SK-N-SH (cell line): ENCODE measurements around the gene ZGRF1. TPM values are rescaled to one million over a fixed set of nuclear protein-coding genes. Genes with fewer than 3 reads are reported as not detected.

Experiments used
- CTCF ChIA-PET: fragments of 300-600, 350-600 bp; formaldehyde crosslinking; extraction: SDS; loops from one replicate; lab custom pipeline; 2021; lab: Yijun Ruan, JAX
- POLR2A ChIA-PET: fragments of 350-600 bp; sonication (Branson Sonifier 250); formaldehyde crosslinking; extraction: SDS; loops from one replicate; lab custom pipeline; 2020; ENCODE audit warnings: antibody characterized with exemption, inconsistent platforms; lab: Yijun Ruan, JAX
- DNase-seq: peaks from one replicate; pipeline ENCODE4 v3.0.0; 2012
- H2AFZ ChIP-seq: fragments of 200-600 bp; sonication (generic); 2 replicates; pipeline ENCODE4 v1.8.1; 2016; ENCODE audit warnings: antibody characterized with exemption, mild to moderate bottlenecking, low read depth
- H3F3A ChIP-seq: fragments of 200-600 bp; sonication (generic); replicated peaks from 2 replicates; pipeline ENCODE3; 2016; ENCODE audit warnings: antibody characterized with exemption, mild to moderate bottlenecking; ENCODE audit not compliant: insufficient read depth
- H3K27ac ChIP-seq, 2 experiments: fragments of 200-500 bp in 1 of 2; fragments of 200-600 bp in 1 of 2; sonication (Bioruptor generic) in 1 of 2; sonication (generic), shearing (Covaris generic) in 1 of 2; 2 replicates each; pipeline versions ENCODE4 v1.5.1 to v1.6.1; 2014 to 2016; ENCODE audit warnings: low read depth in 2 of 2, inconsistent platforms in 1 of 2, low read length in 1 of 2, mild to moderate bottlenecking in 1 of 2, mixed read lengths in 1 of 2
- H3K27me3 ChIP-seq: fragments of 200-600 bp; sonication (generic), shearing (Covaris generic); 2 replicates; pipeline ENCODE4 v1.6.1; 2016; ENCODE audit warnings: mixed run types; ENCODE audit not compliant: insufficient read depth
- H3K36me3 ChIP-seq, 2 experiments: fragments of 200-500 bp in 1 of 2; fragments of 200-600 bp in 1 of 2; sonication (Bioruptor generic) in 1 of 2; sonication (generic) in 1 of 2; replicated peaks in 1 of 2; 2 replicates each; pipeline versions ENCODE3 to v1.5.1; 2014 to 2016; ENCODE audit warnings: low read length in 1 of 2, mild to moderate bottlenecking in 1 of 2; ENCODE audit not compliant: insufficient read depth in 2 of 2, control insufficient read depth in 1 of 2
- H3K4me1 ChIP-seq, 2 experiments: fragments of 200-500 bp in 1 of 2; fragments of 200-600 bp in 1 of 2; sonication (Bioruptor generic) in 1 of 2; sonication (generic), shearing (Covaris generic) in 1 of 2; 2 replicates each; pipeline versions ENCODE4 v1.5.1 to v1.6.1; 2014 to 2016; ENCODE audit warnings: low read depth in 1 of 2, low read length in 1 of 2, mixed run types in 1 of 2; ENCODE audit not compliant: insufficient read depth in 2 of 2, control insufficient read depth in 1 of 2
- H3K4me2 ChIP-seq: fragments of 200-600 bp; sonication (generic), shearing (Covaris generic); 2 replicates; pipeline ENCODE4 v1.6.1; 2017; ENCODE audit warnings: mixed run types
- H3K4me3 ChIP-seq, 2 experiments: fragments of 200-500 bp in 1 of 2; fragments of 200-600 bp in 1 of 2; sonication (Bioruptor generic) in 1 of 2; sonication (generic), shearing (Covaris generic) in 1 of 2; 2 replicates each; pipeline versions ENCODE4 v1.5.1 to v1.8.1; 2014 to 2016; ENCODE audit warnings: low read depth in 2 of 2, inconsistent platforms in 1 of 2, low read length in 1 of 2, mild to moderate bottlenecking in 1 of 2, mixed read lengths in 1 of 2, moderate library complexity in 1 of 2
- H3K79me2 ChIP-seq: fragments of 200-600 bp; sonication (generic); 2 replicates; pipeline ENCODE4 v1.8.1; 2017; ENCODE audit warnings: mild to moderate bottlenecking; ENCODE audit not compliant: insufficient read depth
- H3K9ac ChIP-seq: fragments of 200-600 bp; sonication (generic); 2 replicates; pipeline ENCODE4 v1.6.1; 2017; ENCODE audit warnings: mixed run types
- H3K9me2 ChIP-seq: fragments of 200-600 bp; sonication (generic); 2 replicates; pipeline ENCODE4 v1.6.1; 2017; ENCODE audit warnings: mixed run types
- H3K9me3 ChIP-seq: fragments of 200-600 bp; sonication (generic); 2 replicates; pipeline ENCODE4 v1.6.1; 2017; ENCODE audit warnings: mixed run types, mild to moderate bottlenecking, moderate library complexity
- H4K20me1 ChIP-seq: fragments of 200-600 bp; sonication (generic); 2 replicates; pipeline ENCODE4 v1.6.1; 2017; ENCODE audit warnings: mild to moderate bottlenecking, mixed run types; ENCODE audit not compliant: insufficient read depth
- EZH2phosphoT487 ChIP-seq: fragments of 200-600 bp; sonication (generic); IDR thresholded peaks from 2 replicates; pipeline ENCODE4 v1.6.1; 2017; ENCODE audit warnings: low read depth, mixed run types, mild to moderate bottlenecking, antibody characterized with exemption, moderate library complexity, borderline replicate concordance
- GATA2 ChIP-seq: sonication (generic); formaldehyde crosslinking; IDR thresholded peaks from 2 replicates; pipeline ENCODE4 v1.5.0; 2020; ENCODE audit warnings: mild to moderate bottlenecking, missing genetic modification reagents
- MXI1 ChIP-seq: IDR thresholded peaks from 2 replicates; pipeline ENCODE4 v1.6.1; 2012; ENCODE audit warnings: mild to moderate bottlenecking, low read depth, low read length, improper control_type of control experiment
- NRF1 ChIP-seq: IDR thresholded peaks from 2 replicates; pipeline ENCODE4 v1.6.1; 2012; ENCODE audit warnings: low read depth, mild to moderate bottlenecking, low read length
- POLR2AphosphoS5 ChIP-seq: IDR thresholded peaks from 2 replicates; pipeline ENCODE4 v1.6.1; 2012; ENCODE audit warnings: low read depth, low read length
- RAD21 ChIP-seq: IDR thresholded peaks from 2 replicates; pipeline ENCODE4 v1.6.1; 2012; ENCODE audit warnings: mild to moderate bottlenecking, low read length
- RXRA ChIP-seq: IDR thresholded peaks from 2 replicates; pipeline ENCODE4 v1.4.0; 2012; ENCODE audit warnings: low read depth, mild to moderate bottlenecking, borderline replicate concordance
- TAF1 ChIP-seq: IDR thresholded peaks from 2 replicates; pipeline ENCODE4 v1.6.1; 2012; ENCODE audit warnings: low read depth, mild to moderate bottlenecking, low read length, moderate library complexity, borderline replicate concordance
- WGBS: methylation state at CpG from one replicate; pipeline ENCODE4 v1.1.6; 2017; ENCODE audit warnings: low lambda C conversion rate; 5-methylcytosine and 5-hydroxymethylcytosine counted together
- polyA plus RNA-seq, 3 experiments: library from polyadenylated mRNA; depleted of rRNA; stranded (reverse); fragments of >200 nt; gene quantifications; 2 replicates each; pipeline ENCODE4 v1.2.3, GENCODE V29; 2012

The ZGRF1 gene
- polyA plus RNA-seq, 1 of the 3 experiments (the other 2 are of a cell fraction), result 2.4 TPM

GRCh38 chr4:112516471-112517066 is 120.1 kb downstream of the ZGRF1 start:
- ChIA-PET CTCF (interaction anchor here (0.8 to 2.4 kb wide), 7 partner anchors 12 to 196 kb away, joined by 3 to 15 read pairs (median 4); no protein-coding TSS in a partner anchor), POLR2A (no interaction called here)
- Histone ChIP-seq H3K79me2 (no peaks in the 10 kb centered on the region), H3K4me2 (peak overlapping the region; percentile 99), H3K27ac (peak overlapping the region in 1 of 2 experiments; percentile 34; a peak in 1 of 4 replicates), H3K9me2 (no peaks in the 10 kb centered on the region), H3K4me3 (peak overlapping the region; percentile 56 to 73), H3K27me3 (peaks cover 59% of the 10 kb centered on the region), H4K20me1 (no peaks in the 10 kb centered on the region), H2AFZ (peak overlapping the region; percentile 60; the same call in 1 of the 2 replicates), H3K9me3 (no peaks in the 10 kb centered on the region), H3K4me1 (peaks cover 14 to 32% of the 10 kb centered on the region in 2 experiments; a peak in 2 of 4 replicates), H3K9ac (no peak overlapping the region), H3F3A (peaks cover 3% of the 10 kb centered on the region), H3K36me3 (no peaks in the 10 kb centered on the region)
- under 1% methylated on average over 28 of the region's 55 CpGs for WGBS
- peak; percentile 65; the same call in 1 of the 2 replicates for TF ChIP-seq EZH2phosphoT487
- no peak for TF ChIP-seq TAF1
- DNase-seq, result peak; percentile 81

GRCh38 chr4:112516066-112516470 is 120.6 kb downstream of the ZGRF1 start, which contains the start of gene NEUROG2:
NEUROG2 (minus strand) TSS chr4:112516180; CDS start chr4:112515475, 705 bp downstream.
- Histone ChIP-seq H3K27ac (peak within 1 kb of the TSS in 1 of 2 experiments; percentile 34; a peak in 1 of 4 replicates), H3K27me3 (peaks cover 56% of the 10 kb centered on the region), H3K9me3 (no peaks in the 10 kb centered on the region), H4K20me1 (no peaks in the 10 kb centered on the region), H3K4me3 (peak within 1 kb of the TSS; percentile 56 to 73), H3K36me3 (no peaks in the 10 kb centered on the region), H3K79me2 (no peaks in the 10 kb centered on the region), H3K9me2 (no peaks in the 10 kb centered on the region), H3K4me1 (peaks cover 14 to 32% of the 10 kb centered on the region in 2 experiments; a peak in 2 of 4 replicates), H3F3A (peaks cover 3% of the 10 kb centered on the region), H2AFZ (peak within 1 kb of the TSS; percentile 87; the same call in 1 of the 2 replicates), H3K9ac (no peak within 1 kb of the TSS), H3K4me2 (peak within 1 kb of the TSS; percentile 99)
- POLR2A ChIA-PET, result interaction anchor here (1.0 kb wide), 1 partner anchor 244 kb away, joined by 3 read pairs; no protein-coding TSS in a partner anchor
- CTCF ChIA-PET, result interaction anchor here (0.9 to 2.4 kb wide), 4 partner anchors 12 to 189 kb away, joined by 4 to 15 read pairs (median 6); no protein-coding TSS in a partner anchor
- WGBS, result 1% methylated on average over 6 of the region's 15 CpGs
- DNase-seq, result peak; percentile 72
- TF ChIP-seq POLR2AphosphoS5 (no peak), MXI1 (0 out of 2 replicates have a peak, but pooled peaks have one; percentile 8)

- TF ChIP-seq MXI1, result 0 out of 2 replicates have a peak, but pooled peaks have one; percentile 37
- no peak for TF ChIP-seq RXRA
- 0 out of 2 replicates have a peak, but pooled peaks have one; percentile 2 for TF ChIP-seq RAD21
- TF ChIP-seq GATA2 (CRISPR knock-in tag), result no peak
- 0 out of 2 replicates have a peak, but pooled peaks have one; percentile 17 for TF ChIP-seq NRF1
- CTCF ChIA-PET, result interaction anchor here (0.9 to 2.4 kb wide), 3 partner anchors 21 to 188 kb away, joined by 4 to 15 read pairs (median 6); no protein-coding TSS in a partner anchor
Observed at GRCh38 chr4:112515198-112516065, 121.3 kb downstream of the ZGRF1 start.

More at GRCh38 chr4:112515198-112516065, 121.3 kb downstream of the ZGRF1 start:
- H3K4me2 ChIP-seq, result peak overlapping the region; percentile 99
- H2AFZ ChIP-seq, result peak overlapping the region; percentile 87; the same call in 1 of the 2 replicates
- POLR2A ChIA-PET, result interaction anchor here (1.0 kb wide), 1 partner anchor 244 kb away, joined by 3 read pairs; no protein-coding TSS in a partner anchor
- H4K20me1 ChIP-seq, result no peaks in the 10 kb centered on the region
- H3K36me3 ChIP-seq, result no peaks in the 10 kb centered on the region
- H3K27ac ChIP-seq, result peak overlapping the region in 1 of 2 experiments; percentile 34; a peak in 1 of 4 replicates
- peak; percentile 75 for DNase-seq
- H3K4me3 ChIP-seq, result peak overlapping the region; percentile 56 to 73
- peaks cover 14 to 31% of the 10 kb centered on the region in 2 experiments; a peak in 3 of 4 replicates for H3K4me1 ChIP-seq
- peaks cover 3% of the 10 kb centered on the region for H3F3A ChIP-seq
- no peaks in the 10 kb centered on the region for H3K9me2 ChIP-seq
- H3K9me3 ChIP-seq, result no peaks in the 10 kb centered on the region
- H3K79me2 ChIP-seq, result no peaks in the 10 kb centered on the region
- H3K9ac ChIP-seq, result no peak overlapping the region
- WGBS, result 2% methylated on average over 32 of the region's 96 CpGs
- H3K27me3 ChIP-seq, result peaks cover 50% of the 10 kb centered on the region
